Hippocampal formation (tissue), 2 donors: ENCODE measurements around the gene PLA2G4F.

Experiments used
- DNase-seq, 2 donors: peaks; one replicate each; lab custom pipeline; 2025; lab: John Stamatoyannopoulos, UW

The PLA2G4F gene

GRCh38 chr15:42163947-42164550 lies 7.6 kb upstream of the PLA2G4F start:
- DNase-seq, result no peak

- DNase-seq, result no peak
These were observed 6.9 kb upstream of the PLA2G4F start for GRCh38 chr15:42163291-42163690.

GRCh38 chr15:42160136-42160535 lies 3.7 kb upstream of the PLA2G4F start:
- no peak for DNase-seq

- no peak for DNase-seq
These were observed 3.1 kb upstream of the PLA2G4F start for GRCh38 chr15:42159381-42160015.

- no peak for DNase-seq
These were observed 2.5 kb upstream of the PLA2G4F start for GRCh38 chr15:42158941-42159340.

- no peak for DNase-seq
These were observed 1.7 kb upstream of the PLA2G4F start for GRCh38 chr15:42157981-42158765.

- DNase-seq, result no peak
These were observed 945 bp upstream of the PLA2G4F start for GRCh38 chr15:42157381-42157780.

- DNase-seq, result no peak
These were observed 742 bp downstream of the PLA2G4F start for GRCh38 chr15:42155546-42156242.

GRCh38 chr15:42154956-42155355 lies 1.5 kb downstream of the PLA2G4F start:
- no peak for DNase-seq

GRCh38 chr15:42154212-42154941 lies 2.1 kb downstream of the PLA2G4F start:
- no peak for DNase-seq

- DNase-seq, result no peak
These were observed 2.6 kb downstream of the PLA2G4F start for GRCh38 chr15:42153874-42154211.

- no peak for DNase-seq
These were observed 3.3 kb downstream of the PLA2G4F start for GRCh38 chr15:42152921-42153698.

GRCh38 chr15:42152196-42152920 lies 4.1 kb downstream of the PLA2G4F start:
- DNase-seq, result peak; percentile 25 to 29

GRCh38 chr15:42151736-42152135 lies 4.7 kb downstream of the PLA2G4F start:
- DNase-seq, result no peak

GRCh38 chr15:42151141-42151561 lies 5.3 kb downstream of the PLA2G4F start:
- no peak for DNase-seq

GRCh38 chr15:42150219-42150970 lies 6.0 kb downstream of the PLA2G4F start:
- DNase-seq, result no peak

GRCh38 chr15:42149493-42150218 lies 6.8 kb downstream of the PLA2G4F start:
- no peak for DNase-seq

GRCh38 chr15:42148808-42149492 lies 7.5 kb downstream of the PLA2G4F start:
- DNase-seq, result no peak

GRCh38 chr15:42147431-42147735 lies 9.1 kb downstream of the PLA2G4F start:
- DNase-seq, result no peak
